Liver (tissue), 9 donors: ENCODE measurements around the gene CCDC192. TPM values are rescaled to one million over a fixed set of nuclear protein-coding genes. Genes with fewer than 3 reads are reported as not detected.

Source experiments
- DNase-seq: peaks from one replicate; pipeline ENCODE4 v3.0.0-alpha.2; 2017; ENCODE audit warnings: low spot score
- H3K27ac ChIP-seq, 2 donors: one replicate each; pipeline ENCODE4 v1.7.0; 2013; ENCODE audit warnings: inconsistent platforms in 2 of 2, low read length in 2 of 2, control low read depth in 1 of 2, low read depth in 1 of 2, mild to moderate bottlenecking in 1 of 2
- H3K27me3 ChIP-seq, 4 donors: one replicate each; pipeline versions ENCODE4 v1.6.1 to v1.7.0; 2013; ENCODE audit warnings: low read length in 3 of 4, inconsistent platforms in 1 of 4, mild to moderate bottlenecking in 1 of 4, moderate library complexity in 1 of 4; ENCODE audit not compliant: control insufficient read depth in 4 of 4, insufficient read depth in 4 of 4
- H3K36me3 ChIP-seq, 4 donors: one replicate each; pipeline versions ENCODE4 v1.6.1 to v1.7.0; 2013; ENCODE audit warnings: low read length in 3 of 4, mild to moderate bottlenecking in 3 of 4, low read depth in 1 of 4, moderate library complexity in 1 of 4; ENCODE audit not compliant: control insufficient read depth in 4 of 4, insufficient read depth in 3 of 4
- H3K4me1 ChIP-seq, 4 donors: one replicate each; pipeline versions ENCODE4 v1.6.1 to v1.7.0; 2013; ENCODE audit warnings: low read length in 3 of 4, mild to moderate bottlenecking in 3 of 4, moderate library complexity in 1 of 4; ENCODE audit not compliant: control insufficient read depth in 4 of 4, insufficient read depth in 4 of 4
- H3K4me3 ChIP-seq, 3 donors: one replicate each; pipeline versions ENCODE4 v1.6.1 to v1.7.0; 2013; ENCODE audit warnings: low read length in 3 of 3, control low read depth in 1 of 3, low read depth in 1 of 3, mild to moderate bottlenecking in 1 of 3
- H3K9ac ChIP-seq, 2 donors: one replicate each; pipeline ENCODE4 v1.7.0; 2013; ENCODE audit warnings: low read length in 2 of 2, mild to moderate bottlenecking in 2 of 2, moderate library complexity in 2 of 2, control low read depth in 1 of 2, low read depth in 1 of 2
- H3K9me3 ChIP-seq, 4 donors: one replicate each; pipeline versions ENCODE4 v1.6.1 to v1.7.0; 2013; ENCODE audit warnings: low read length in 3 of 4; ENCODE audit not compliant: control insufficient read depth in 4 of 4
- ATF3 ChIP-seq: IDR thresholded peaks from 2 replicates; pipeline ENCODE4 v1.6.1; 2016; ENCODE audit warnings: antibody characterized with exemption
- FOXA1 ChIP-seq: IDR thresholded peaks from 2 replicates; pipeline ENCODE4 v1.6.1; 2016; ENCODE audit warnings: antibody characterized with exemption
- FOXA2 ChIP-seq: IDR thresholded peaks from 2 replicates; pipeline ENCODE4 v1.6.1; 2016; ENCODE audit warnings: antibody characterized with exemption
- GABPA ChIP-seq, 2 donors: IDR thresholded peaks in 1 of 2; conservative IDR thresholded peaks in 1 of 2; 2 replicates each; pipeline ENCODE4 v1.6.1; 2016; ENCODE audit warnings: antibody characterized with exemption in 2 of 2, mild to moderate bottlenecking in 1 of 2, moderate library complexity in 1 of 2
- HNF4G ChIP-seq: IDR thresholded peaks from 2 replicates; pipeline ENCODE4 v1.6.1; 2016; ENCODE audit warnings: antibody characterized with exemption
- NR2F2 ChIP-seq: IDR thresholded peaks from 2 replicates; pipeline ENCODE4 v1.6.1; 2016; ENCODE audit warnings: antibody characterized with exemption
- RAD21 ChIP-seq, 2 donors: IDR thresholded peaks; 2 replicates each; pipeline ENCODE4 v1.6.1; 2016; ENCODE audit warnings: antibody characterized with exemption in 2 of 2, mild to moderate bottlenecking in 2 of 2
- RXRA ChIP-seq, 2 donors: IDR thresholded peaks; 2 replicates each; pipeline ENCODE4 v1.6.1; 2017 to 2018; ENCODE audit warnings: antibody characterized with exemption in 2 of 2, mild to moderate bottlenecking in 1 of 2
- TAF1 ChIP-seq: conservative IDR thresholded peaks from 2 replicates; pipeline ENCODE4 v1.6.1; 2016; ENCODE audit warnings: antibody characterized with exemption, mild to moderate bottlenecking
- WGBS: extraction: QIAGEN DNeasy Blood & Tissue Kit; methylation state at CpG from one replicate; pipeline ENCODE4 v1.1.7; 2013; 5-methylcytosine and 5-hydroxymethylcytosine counted together
- polyA plus RNA-seq, 2 donors: library from polyadenylated mRNA; stranded (reverse) in 1 of 2; unstranded in 1 of 2; fragments of 200-250 nt in 1 of 2; fragments of >200 nt in 1 of 2; fragmentation: Nextera tagmentation in 1 of 2; extraction: Ambion mirVana in 1 of 2; gene quantifications; one replicate each; pipeline versions ENCODE4 v1.2.1 to v1.2.3, GENCODE V29; 2013 to 2015
- total RNA-seq, 2 donors: library from RNA; depleted of rRNA; stranded (reverse); fragments of >200 nt; gene quantifications; one replicate each; pipeline ENCODE4 v1.2.3, GENCODE V29; 2014
- TF ChIP-seq, protein P1 (sequence below): fragments of 150-350 bp; IDR thresholded peaks from 2 replicates; pipeline ENCODE4 v1.5.1; 2017; ENCODE audit warnings: improper control_type of control experiment, low read depth, low read length; ENCODE audit not compliant: missing input control
- TF ChIP-seq, protein P2 (sequence below): IDR thresholded peaks from 2 replicates; pipeline ENCODE4 v1.6.1; 2016; ENCODE audit warnings: antibody characterized with exemption
- TF ChIP-seq, protein P3 (sequence below): IDR thresholded peaks from 2 replicates; pipeline ENCODE4 v1.6.1; 2016; ENCODE audit warnings: antibody characterized with exemption, mild to moderate bottlenecking
- donor health status: healthy.
- donor health status: healthy.
- donor health status: healthy.
- donor health status: healthy.
- donor health status: healthy.

CCDC192 gene
- total and polyA plus RNA-seq, 4 donors: not detected

- TF ChIP-seq, protein P1, sequence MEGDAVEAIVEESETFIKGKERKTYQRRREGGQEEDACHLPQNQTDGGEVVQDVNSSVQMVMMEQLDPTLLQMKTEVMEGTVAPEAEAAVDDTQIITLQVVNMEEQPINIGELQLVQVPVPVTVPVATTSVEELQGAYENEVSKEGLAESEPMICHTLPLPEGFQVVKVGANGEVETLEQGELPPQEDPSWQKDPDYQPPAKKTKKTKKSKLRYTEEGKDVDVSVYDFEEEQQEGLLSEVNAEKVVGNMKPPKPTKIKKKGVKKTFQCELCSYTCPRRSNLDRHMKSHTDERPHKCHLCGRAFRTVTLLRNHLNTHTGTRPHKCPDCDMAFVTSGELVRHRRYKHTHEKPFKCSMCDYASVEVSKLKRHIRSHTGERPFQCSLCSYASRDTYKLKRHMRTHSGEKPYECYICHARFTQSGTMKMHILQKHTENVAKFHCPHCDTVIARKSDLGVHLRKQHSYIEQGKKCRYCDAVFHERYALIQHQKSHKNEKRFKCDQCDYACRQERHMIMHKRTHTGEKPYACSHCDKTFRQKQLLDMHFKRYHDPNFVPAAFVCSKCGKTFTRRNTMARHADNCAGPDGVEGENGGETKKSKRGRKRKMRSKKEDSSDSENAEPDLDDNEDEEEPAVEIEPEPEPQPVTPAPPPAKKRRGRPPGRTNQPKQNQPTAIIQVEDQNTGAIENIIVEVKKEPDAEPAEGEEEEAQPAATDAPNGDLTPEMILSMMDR: no peak
- TF ChIP-seq HNF4G: no peak
- TF ChIP-seq, protein P2, sequence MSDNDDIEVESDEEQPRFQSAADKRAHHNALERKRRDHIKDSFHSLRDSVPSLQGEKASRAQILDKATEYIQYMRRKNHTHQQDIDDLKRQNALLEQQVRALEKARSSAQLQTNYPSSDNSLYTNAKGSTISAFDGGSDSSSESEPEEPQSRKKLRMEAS: no peak
- no peak for TF ChIP-seq ATF3
- TF ChIP-seq TAF1: no peak
- no peak for TF ChIP-seq NR2F2
- no peak for TF ChIP-seq FOXA1
- TF ChIP-seq FOXA2: no peak
- Histone ChIP-seq H3K27ac (no peak overlapping the region), H3K36me3 (peaks cover 0 to 1% (median 0%) of the 10 kb centered on the region in 4 donors), H3K27me3 (peaks cover 0 to 2% (median 0%) of the 10 kb centered on the region in 4 donors), H3K9ac (no peak overlapping the region), H3K4me1 (peaks cover 0 to 9% (median 4%) of the 10 kb centered on the region in 4 donors), H3K9me3 (no peaks in the 10 kb centered on the region), H3K4me3 (no peak overlapping the region)
- no peak for DNase-seq
- 91% methylated on average over 6 of the region's 6 CpGs for WGBS
Observed at GRCh38 chr5:127827451-127827850, 124.3 kb downstream of the CCDC192 start.

- no peaks in the 10 kb centered on the region for H3K4me1 ChIP-seq
- H3K27me3 ChIP-seq: peaks cover 0 to 2% (median 0%) of the 10 kb centered on the region in 4 donors
- H3K36me3 ChIP-seq: peaks cover 0 to 1% (median 0%) of the 10 kb centered on the region in 4 donors
- TF ChIP-seq TAF1 (no peak), HNF4G (no peak), GABPA (IDR thresholded peaks at IDR 0.05 in 1 of 2, conservative IDR thresholded peaks at IDR 0.05 in 1 of 2) (no peak), FOXA1 (no peak), NR2F2 (no peak), RAD21 (IDR thresholded peaks at IDR 0.05) (no peak), RXRA (IDR thresholded peaks at IDR 0.05) (no peak)
- TF ChIP-seq, protein P3, sequence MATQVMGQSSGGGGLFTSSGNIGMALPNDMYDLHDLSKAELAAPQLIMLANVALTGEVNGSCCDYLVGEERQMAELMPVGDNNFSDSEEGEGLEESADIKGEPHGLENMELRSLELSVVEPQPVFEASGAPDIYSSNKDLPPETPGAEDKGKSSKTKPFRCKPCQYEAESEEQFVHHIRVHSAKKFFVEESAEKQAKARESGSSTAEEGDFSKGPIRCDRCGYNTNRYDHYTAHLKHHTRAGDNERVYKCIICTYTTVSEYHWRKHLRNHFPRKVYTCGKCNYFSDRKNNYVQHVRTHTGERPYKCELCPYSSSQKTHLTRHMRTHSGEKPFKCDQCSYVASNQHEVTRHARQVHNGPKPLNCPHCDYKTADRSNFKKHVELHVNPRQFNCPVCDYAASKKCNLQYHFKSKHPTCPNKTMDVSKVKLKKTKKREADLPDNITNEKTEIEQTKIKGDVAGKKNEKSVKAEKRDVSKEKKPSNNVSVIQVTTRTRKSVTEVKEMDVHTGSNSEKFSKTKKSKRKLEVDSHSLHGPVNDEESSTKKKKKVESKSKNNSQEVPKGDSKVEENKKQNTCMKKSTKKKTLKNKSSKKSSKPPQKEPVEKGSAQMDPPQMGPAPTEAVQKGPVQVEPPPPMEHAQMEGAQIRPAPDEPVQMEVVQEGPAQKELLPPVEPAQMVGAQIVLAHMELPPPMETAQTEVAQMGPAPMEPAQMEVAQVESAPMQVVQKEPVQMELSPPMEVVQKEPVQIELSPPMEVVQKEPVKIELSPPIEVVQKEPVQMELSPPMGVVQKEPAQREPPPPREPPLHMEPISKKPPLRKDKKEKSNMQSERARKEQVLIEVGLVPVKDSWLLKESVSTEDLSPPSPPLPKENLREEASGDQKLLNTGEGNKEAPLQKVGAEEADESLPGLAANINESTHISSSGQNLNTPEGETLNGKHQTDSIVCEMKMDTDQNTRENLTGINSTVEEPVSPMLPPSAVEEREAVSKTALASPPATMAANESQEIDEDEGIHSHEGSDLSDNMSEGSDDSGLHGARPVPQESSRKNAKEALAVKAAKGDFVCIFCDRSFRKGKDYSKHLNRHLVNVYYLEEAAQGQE: no peak
- no peak overlapping the region for H3K9ac ChIP-seq
- no peak overlapping the region for H3K4me3 ChIP-seq
- no peak overlapping the region for H3K27ac ChIP-seq
- DNase-seq: no peak
- H3K9me3 ChIP-seq: no peaks in the 10 kb centered on the region
- WGBS: 85% methylated on average over 3 of the region's 3 CpGs
Observed at GRCh38 chr5:127830157-127830556, 127.0 kb downstream of the CCDC192 start.
